ENCODE results near the gene ATF6.

- TF ChIP-seq POLR2A (IDR thresholded peaks at IDR 0.05) (no peak), CTCF (IDR thresholded peaks at IDR 0.05) (no peak)
Observed at GRCh38 chr1:161985301-161985822, 219.2 kb downstream of the ATF6 start.
